Mucosa of descending colon (tissue), 3 donors: ENCODE data around the gene ZNF689. TPM values are rescaled to one million over a fixed set of nuclear protein-coding genes. Genes with fewer than 3 reads are reported as not detected.

Experiments used
- ATAC-seq: fragments of 200-7000 bp; cut with Tn5 transposase; one replicate; pipeline ENCODE4 v1.9.1; 2020; ENCODE audit warnings: mild to moderate bottlenecking, moderate library complexity
- DNase-seq, 3 donors: peaks; one replicate each; pipeline ENCODE4 v3.0.0-alpha.2; 2020
- H3K36me3 ChIP-seq: fragments of 200-600 bp; one replicate; pipeline ENCODE4 v1.8.0; 2021; ENCODE audit warnings: low read depth, mild to moderate bottlenecking
- H3K4me1 ChIP-seq: fragments of 200-600 bp; one replicate; pipeline ENCODE4 v1.8.0; 2021; ENCODE audit warnings: low read depth, mild to moderate bottlenecking
- H3K4me3 ChIP-seq: fragments of 200-600 bp; one replicate; pipeline ENCODE4 v1.8.0; 2021; ENCODE audit warnings: mild to moderate bottlenecking
- H3K9me3 ChIP-seq: fragments of 200-600 bp; one replicate; pipeline ENCODE4 v1.8.0; 2021; ENCODE audit warnings: mild to moderate bottlenecking
- intact Hi-C, 2 donors: fragments of 100-400 bp; cut with DNase I in 1 of 2; cut with micrococcal nuclease in 1 of 2; formaldehyde crosslinking; loops; one replicate each; pipeline versions ENCODE4 v1.11.0 to v1.11.1; 2022; cut with DNase I, micrococcal nuclease
- total RNA-seq, 3 donors: library from RNA; stranded (reverse); fragmentation: NEBNext Ultra II Directional in 2 of 3; extraction: Animal tissue kit (Norgen Biotek cat#: 25700) in 2 of 3; gene quantifications; one replicate each; pipeline versions ENCODE4 v1.2.1 to v1.2.4, GENCODE V29; 2021 to 2023
- TF ChIP-seq, protein P1 (sequence below): fragments of 200-600 bp; IDR thresholded peaks from one replicate; pipeline ENCODE4 v1.8.0; 2022; ENCODE audit warnings: antibody characterized with exemption, mild to moderate bottlenecking
- donor health status: DM: no; HTN: no; CAD: no; lungs with moderate emphysema.
- donor health status: DM: no; HTN: no; CAD: no.
- donor health status: DM: no; HTN: yes; CAD: no.

Gene ZNF689
- total RNA-seq, 3 donors from 2014 or later: 7.6 to 10.7 (median 10.5) TPM

GRCh38 chr16:30615358-30616091 lies 5.3 kb upstream of the ZNF689 start:
- Histone ChIP-seq H3K4me1 (peaks cover 3% of the 10 kb centered on the region), H3K9me3 (no peaks in the 10 kb centered on the region), H3K4me3 (no peak overlapping the region), H3K36me3 (no peaks in the 10 kb centered on the region)
- intact Hi-C loops: no loop called here
- TF ChIP-seq, protein P1, sequence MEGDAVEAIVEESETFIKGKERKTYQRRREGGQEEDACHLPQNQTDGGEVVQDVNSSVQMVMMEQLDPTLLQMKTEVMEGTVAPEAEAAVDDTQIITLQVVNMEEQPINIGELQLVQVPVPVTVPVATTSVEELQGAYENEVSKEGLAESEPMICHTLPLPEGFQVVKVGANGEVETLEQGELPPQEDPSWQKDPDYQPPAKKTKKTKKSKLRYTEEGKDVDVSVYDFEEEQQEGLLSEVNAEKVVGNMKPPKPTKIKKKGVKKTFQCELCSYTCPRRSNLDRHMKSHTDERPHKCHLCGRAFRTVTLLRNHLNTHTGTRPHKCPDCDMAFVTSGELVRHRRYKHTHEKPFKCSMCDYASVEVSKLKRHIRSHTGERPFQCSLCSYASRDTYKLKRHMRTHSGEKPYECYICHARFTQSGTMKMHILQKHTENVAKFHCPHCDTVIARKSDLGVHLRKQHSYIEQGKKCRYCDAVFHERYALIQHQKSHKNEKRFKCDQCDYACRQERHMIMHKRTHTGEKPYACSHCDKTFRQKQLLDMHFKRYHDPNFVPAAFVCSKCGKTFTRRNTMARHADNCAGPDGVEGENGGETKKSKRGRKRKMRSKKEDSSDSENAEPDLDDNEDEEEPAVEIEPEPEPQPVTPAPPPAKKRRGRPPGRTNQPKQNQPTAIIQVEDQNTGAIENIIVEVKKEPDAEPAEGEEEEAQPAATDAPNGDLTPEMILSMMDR: peak; percentile 64
- DNase-seq: peak; percentile 82 to 88 (median 87)
- ATAC-seq: peak; percentile 96

GRCh38 chr16:30609002-30609925 lies 925 bp downstream of the ZNF689 start:
- TF ChIP-seq, protein P1: no peak
- Histone ChIP-seq H3K9me3 (no peaks in the 10 kb centered on the region), H3K36me3 (peaks cover 2% of the 10 kb centered on the region), H3K4me3 (peak overlapping the region; percentile 94), H3K4me1 (no peaks in the 10 kb centered on the region)
- intact Hi-C loops: no loop called here
- peak; percentile 78 for ATAC-seq
- peak; percentile 57 to 80 (median 78) for DNase-seq

GRCh38 chr16:30606004-30606403 lies 4.2 kb downstream of the ZNF689 start:
- no peak for DNase-seq
- Histone ChIP-seq H3K9me3 (no peaks in the 10 kb centered on the region), H3K4me3 (no peak overlapping the region), H3K4me1 (no peaks in the 10 kb centered on the region), H3K36me3 (peaks cover 4% of the 10 kb centered on the region)
- ATAC-seq: no peak
- intact Hi-C loops: no loop called here
- TF ChIP-seq, protein P1: no peak

- no peaks in the 10 kb centered on the region for H3K9me3 ChIP-seq
- no peaks in the 10 kb centered on the region for H3K4me1 ChIP-seq
- no peak overlapping the region for H3K4me3 ChIP-seq
- TF ChIP-seq, protein P1: no peak
- ATAC-seq (no peak), DNase-seq (no peak)
- H3K36me3 ChIP-seq: peaks cover 4% of the 10 kb centered on the region
- intact Hi-C loops: no loop called here
Observed at GRCh38 chr16:30605158-30605557, 5.0 kb downstream of the ZNF689 start.

DNA sequence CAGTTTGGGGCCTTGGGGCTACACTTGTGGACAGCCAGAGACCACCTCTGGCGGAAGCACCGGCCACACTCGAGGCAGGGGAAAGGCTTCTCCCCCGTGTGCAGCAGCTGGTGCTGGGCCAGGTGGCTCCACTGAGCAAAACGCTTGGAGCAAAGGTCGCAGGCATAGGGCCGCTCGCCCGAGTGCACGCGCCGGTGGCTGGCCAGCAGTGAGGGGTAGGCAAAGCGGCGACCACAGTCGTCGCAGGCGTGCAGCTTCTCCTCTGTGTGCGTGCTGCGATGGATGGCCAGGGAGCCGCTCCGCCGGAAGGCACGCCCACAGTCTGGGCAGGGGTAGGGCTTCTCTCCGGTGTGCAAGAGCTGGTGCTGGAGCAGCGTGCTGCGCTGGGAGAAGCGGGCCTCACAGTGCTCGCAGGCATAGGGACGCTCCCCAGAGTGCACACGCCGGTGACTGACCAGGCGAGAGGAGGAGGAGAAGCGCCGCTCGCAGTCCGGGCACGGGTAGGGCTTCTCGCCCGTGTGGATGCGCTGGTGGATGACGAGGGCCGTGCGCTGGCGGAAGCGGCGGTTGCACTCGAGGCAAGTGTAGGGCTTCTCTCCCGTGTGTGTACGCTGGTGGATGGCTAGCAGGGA lies 5.8 kb downstream of the ZNF689 start:
- peaks cover 4% of the 10 kb centered on the region for H3K36me3 ChIP-seq

More for the DNA sequence above, 5.8 kb downstream of the ZNF689 start:
- TF ChIP-seq, protein P1: no peak
- ATAC-seq: no peak
- intact Hi-C loops: no loop called here
- no peak for DNase-seq
- H3K9me3 ChIP-seq: no peaks in the 10 kb centered on the region
- no peak overlapping the region for H3K4me3 ChIP-seq
- no peaks in the 10 kb centered on the region for H3K4me1 ChIP-seq
